Loucy (cell line): ENCODE data around the gene PAX7.

ENCODE experiments used
- H2AFZ ChIP-seq: fragments of 200-600 bp; sonication (generic); 2 replicates; pipeline ENCODE4 v1.6.0; 2016; ENCODE audit warnings: antibody characterized with exemption, mild to moderate bottlenecking, low read length, moderate library complexity
- H3F3A ChIP-seq: fragments of 200-600 bp; 2 replicates; pipeline ENCODE4 v1.6.0; 2016; ENCODE audit warnings: antibody characterized with exemption, low read depth, mild to moderate bottlenecking
- H3K27me3 ChIP-seq: fragments of 200-600 bp; sonication (generic); 2 replicates; pipeline ENCODE4 v1.6.1; 2014; ENCODE audit warnings: low read length, mild to moderate bottlenecking; ENCODE audit not compliant: insufficient read depth, poor library complexity, severe bottlenecking
- H3K36me3 ChIP-seq: fragments of 200-600 bp; sonication (generic); 2 replicates; pipeline ENCODE4 v1.6.1; 2016; ENCODE audit warnings: low read length; ENCODE audit not compliant: insufficient read depth
- H3K4me1 ChIP-seq: fragments of 200-600 bp; sonication (generic); 2 replicates; pipeline ENCODE4 v1.5.1; 2014; ENCODE audit warnings: low read length, mild to moderate bottlenecking; ENCODE audit not compliant: insufficient read depth, poor library complexity, severe bottlenecking
- H3K4me2 ChIP-seq: fragments of 200-600 bp; sonication (generic); 2 replicates; pipeline ENCODE4 v1.6.0; 2014; ENCODE audit warnings: antibody characterized with exemption, low read length, low read depth, mild to moderate bottlenecking; ENCODE audit not compliant: poor library complexity, severe bottlenecking
- H3K4me3 ChIP-seq: fragments of 200-600 bp; sonication (generic); 2 replicates; pipeline ENCODE4 v1.5.1; 2014; ENCODE audit warnings: low read length, mild to moderate bottlenecking, mixed read lengths; ENCODE audit not compliant: poor library complexity, severe bottlenecking
- H3K79me2 ChIP-seq: fragments of 200-600 bp; sonication (generic); 2 replicates; pipeline ENCODE4 v1.6.1; 2014; ENCODE audit warnings: low read length; ENCODE audit not compliant: insufficient read depth
- H3K9ac ChIP-seq: fragments of 200-600 bp; sonication (generic); 2 replicates; pipeline ENCODE4 v1.6.0; 2014; ENCODE audit warnings: mild to moderate bottlenecking, low read depth, low read length, moderate library complexity; ENCODE audit not compliant: poor library complexity, severe bottlenecking
- H3K9me2 ChIP-seq: fragments of 200-600 bp; sonication (generic); replicated peaks from 2 replicates; pipeline ENCODE4 v1.6.1; 2016; ENCODE audit warnings: low read depth, low read length, mixed read lengths
- H3K9me3 ChIP-seq: fragments of 200-600 bp; sonication (generic); 2 replicates; pipeline ENCODE4 v1.6.1; 2014; ENCODE audit warnings: mild to moderate bottlenecking, antibody characterized with exemption, low read length, low read depth; ENCODE audit not compliant: insufficient read depth
- H4K20me1 ChIP-seq: fragments of 200-600 bp; sonication (generic); 2 replicates; pipeline ENCODE4 v1.6.0; 2014; ENCODE audit warnings: antibody characterized with exemption, low read length, mild to moderate bottlenecking; ENCODE audit not compliant: insufficient read depth, poor library complexity, severe bottlenecking
- EZH2phosphoT487 ChIP-seq: fragments of 200-600 bp; IDR thresholded peaks from 2 replicates; pipeline ENCODE4 v1.6.1; 2018; ENCODE audit warnings: antibody characterized with exemption, mild to moderate bottlenecking, moderate library complexity, borderline replicate concordance
- TF ChIP-seq, protein P1 (sequence below): fragments of 200-600 bp; sonication (generic); conservative IDR thresholded peaks from 2 replicates; pipeline ENCODE4 v1.5.1; 2014; ENCODE audit warnings: mild to moderate bottlenecking, antibody characterized with exemption, low read length

The PAX7 gene

DNA sequence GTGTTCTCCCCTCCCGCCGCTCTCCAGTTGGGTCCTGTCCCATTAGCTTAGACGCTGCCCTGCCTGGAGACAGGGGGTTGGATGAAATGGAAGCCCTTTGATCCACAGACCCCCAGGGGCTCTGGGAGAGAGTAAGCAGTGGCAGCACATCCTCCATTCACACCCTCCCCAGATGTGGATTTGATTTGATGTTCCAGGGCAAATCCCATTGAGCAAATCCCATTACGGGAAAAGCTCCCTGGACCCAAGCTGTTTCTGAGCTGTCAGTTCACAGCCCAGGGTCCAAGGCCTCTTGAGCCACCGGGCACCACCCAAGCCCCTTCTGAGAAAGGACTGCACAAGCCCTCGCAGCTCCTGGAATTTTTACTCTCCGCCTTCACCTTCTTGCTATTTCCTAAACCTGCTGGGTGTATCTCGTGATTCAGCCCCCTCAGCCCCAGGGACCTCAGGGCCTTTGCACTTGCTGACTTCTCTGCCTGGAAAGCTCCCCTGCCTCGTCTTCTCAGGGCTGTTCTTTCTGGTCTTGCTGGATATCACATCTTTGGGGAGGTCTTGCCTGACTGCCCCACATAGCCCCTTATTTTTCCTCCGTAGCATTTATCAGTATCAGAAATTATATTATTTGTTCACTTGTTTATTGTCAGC lies 101.1 kb downstream of the PAX7 start:
- Histone ChIP-seq H3K79me2 (no peaks in the 10 kb centered on the region), H2AFZ (no peak overlapping the region), H3K9me3 (no peaks in the 10 kb centered on the region), H3K27me3 (no peaks in the 10 kb centered on the region), H3K4me1 (no peaks in the 10 kb centered on the region), H3F3A (no peaks in the 10 kb centered on the region), H4K20me1 (no peaks in the 10 kb centered on the region), H3K36me3 (no peaks in the 10 kb centered on the region), H3K9me2 (no peaks in the 10 kb centered on the region), H3K9ac (no peak overlapping the region), H3K4me2 (no peak overlapping the region), H3K4me3 (no peak overlapping the region)
- TF ChIP-seq EZH2phosphoT487: no peak
- TF ChIP-seq, protein P1, sequence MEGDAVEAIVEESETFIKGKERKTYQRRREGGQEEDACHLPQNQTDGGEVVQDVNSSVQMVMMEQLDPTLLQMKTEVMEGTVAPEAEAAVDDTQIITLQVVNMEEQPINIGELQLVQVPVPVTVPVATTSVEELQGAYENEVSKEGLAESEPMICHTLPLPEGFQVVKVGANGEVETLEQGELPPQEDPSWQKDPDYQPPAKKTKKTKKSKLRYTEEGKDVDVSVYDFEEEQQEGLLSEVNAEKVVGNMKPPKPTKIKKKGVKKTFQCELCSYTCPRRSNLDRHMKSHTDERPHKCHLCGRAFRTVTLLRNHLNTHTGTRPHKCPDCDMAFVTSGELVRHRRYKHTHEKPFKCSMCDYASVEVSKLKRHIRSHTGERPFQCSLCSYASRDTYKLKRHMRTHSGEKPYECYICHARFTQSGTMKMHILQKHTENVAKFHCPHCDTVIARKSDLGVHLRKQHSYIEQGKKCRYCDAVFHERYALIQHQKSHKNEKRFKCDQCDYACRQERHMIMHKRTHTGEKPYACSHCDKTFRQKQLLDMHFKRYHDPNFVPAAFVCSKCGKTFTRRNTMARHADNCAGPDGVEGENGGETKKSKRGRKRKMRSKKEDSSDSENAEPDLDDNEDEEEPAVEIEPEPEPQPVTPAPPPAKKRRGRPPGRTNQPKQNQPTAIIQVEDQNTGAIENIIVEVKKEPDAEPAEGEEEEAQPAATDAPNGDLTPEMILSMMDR: no peak

DNA sequence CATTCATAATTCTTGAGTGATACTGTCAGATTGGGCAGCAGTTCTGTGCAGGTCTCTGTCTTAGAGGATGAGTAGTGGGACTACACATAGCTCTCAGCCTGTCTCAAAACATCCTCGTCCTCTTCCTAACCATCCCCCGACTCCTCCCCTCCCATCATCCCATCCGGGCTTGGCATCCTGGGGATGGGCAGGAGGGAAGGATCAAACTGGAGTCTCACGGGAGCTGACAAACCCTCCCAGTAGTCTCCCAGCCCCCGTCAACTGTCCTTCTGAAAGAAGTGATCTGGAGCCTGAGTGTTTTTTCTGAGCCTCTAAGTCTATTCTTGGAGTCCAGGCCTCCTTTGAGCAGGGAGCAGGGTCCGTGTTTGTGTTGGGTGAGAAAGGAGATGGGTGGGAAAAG lies 102.0 kb downstream of the PAX7 start:
- no peak overlapping the region for H3K4me2 ChIP-seq
- H4K20me1 ChIP-seq: no peaks in the 10 kb centered on the region
- no peaks in the 10 kb centered on the region for H3K9me3 ChIP-seq

DNA sequence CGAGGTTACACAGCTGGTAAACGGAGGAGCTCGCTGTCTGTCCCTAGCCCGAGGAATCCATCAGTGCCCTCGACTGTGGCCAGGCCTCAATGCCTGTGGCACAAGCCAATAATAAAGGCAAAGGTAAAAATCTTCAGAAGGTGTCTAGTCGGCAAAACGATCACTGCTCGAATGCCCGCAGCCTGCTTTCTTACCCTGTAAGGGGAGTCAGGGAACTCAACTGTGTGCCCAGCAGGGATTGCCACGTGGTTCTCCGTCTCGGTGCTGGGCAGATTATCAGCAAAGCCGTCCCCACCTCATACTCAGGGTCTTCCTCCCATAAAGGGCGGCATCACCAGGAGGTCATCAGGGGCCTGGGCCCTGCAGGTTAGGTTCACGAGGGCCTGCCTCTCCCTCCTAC lies 103.4 kb downstream of the PAX7 start:
- no peak overlapping the region for H3K4me3 ChIP-seq
- H3K4me2 ChIP-seq: no peak overlapping the region
- H3K9me2 ChIP-seq: no peaks in the 10 kb centered on the region
- no peaks in the 10 kb centered on the region for H3K27me3 ChIP-seq
- H3F3A ChIP-seq: no peaks in the 10 kb centered on the region
- H3K79me2 ChIP-seq: no peaks in the 10 kb centered on the region
- H3K9ac ChIP-seq: no peak overlapping the region
- no peaks in the 10 kb centered on the region for H3K4me1 ChIP-seq
- H4K20me1 ChIP-seq: no peaks in the 10 kb centered on the region
- H2AFZ ChIP-seq: no peak overlapping the region
- H3K36me3 ChIP-seq: no peaks in the 10 kb centered on the region
- H3K9me3 ChIP-seq: no peaks in the 10 kb centered on the region
- TF ChIP-seq, protein P1: no peak
- TF ChIP-seq EZH2phosphoT487: no peak

More for the DNA sequence above, 102.0 kb downstream of the PAX7 start:
- no peak for TF ChIP-seq EZH2phosphoT487
- TF ChIP-seq, protein P1: no peak
- no peaks in the 10 kb centered on the region for H3K9me2 ChIP-seq
- H3K79me2 ChIP-seq: no peaks in the 10 kb centered on the region
- no peak overlapping the region for H3K4me3 ChIP-seq
- no peaks in the 10 kb centered on the region for H3F3A ChIP-seq
- no peaks in the 10 kb centered on the region for H3K36me3 ChIP-seq
- H3K4me1 ChIP-seq: no peaks in the 10 kb centered on the region
- H3K27me3 ChIP-seq: no peaks in the 10 kb centered on the region
- no peak overlapping the region for H3K9ac ChIP-seq
- no peak overlapping the region for H2AFZ ChIP-seq
